ENCODE results near the gene DLG5. TPM values are rescaled to one million over a fixed set of nuclear protein-coding genes. Genes with fewer than 3 reads are reported as not detected.

DLG5 gene
- total and polyA plus RNA-seq, 2 donors (not counting 1 experiment from before 2014, with no cell fraction given), result 0.51 to 0.54 TPM

- ChIA-PET CTCF (no interaction called here), POLR2A (no interaction called here)
- Histone ChIP-seq H3K36me3 (replicated peaks in 1 of 2; ENCODE audit: control extremely low read depth in 1 of 2, control insufficient read depth in 1 of 2, extremely low read depth in 1 of 2, insufficient read depth in 2 of 2, low read length in 1 of 2) (no peaks in the 10 kb centered on the region), H3K4me3 (ENCODE audit: control extremely low read depth in 1 of 5, extremely low read depth in 1 of 5, insufficient read depth in 1 of 5, low read depth in 2 of 5, low read length in 4 of 5) (no peak overlapping the region), H4K20me1 (ENCODE audit: control insufficient read depth, insufficient read depth, low read length, poor library complexity, severe bottlenecking) (no peaks in the 10 kb centered on the region), H3K4me2 (replicated peaks; ENCODE audit: low read depth, low read length, poor library complexity, severe bottlenecking) (no peak overlapping the region), H3K9ac (ENCODE audit: low read length) (no peak overlapping the region), H3K79me2 (ENCODE audit: control insufficient read depth, insufficient read depth, low read length) (no peaks in the 10 kb centered on the region), H3K27ac (ENCODE audit: low read length in 2 of 2) (no peak overlapping the region), H2AFZ (ENCODE audit: insufficient read depth, low read depth, low read length, poor library complexity, severe bottlenecking) (no peak overlapping the region), H3K9me3 (ENCODE audit: control extremely low read depth in 1 of 3, control insufficient read depth in 2 of 3, insufficient read depth in 1 of 3, low read length in 2 of 3) (peaks cover 0 to 17% (median 2%) of the 10 kb centered on the region in 3 donors), H3K27me3 (replicated peaks in 1 of 4; ENCODE audit: control extremely low read depth in 1 of 4, control insufficient read depth in 3 of 4, insufficient read depth in 4 of 4, low read length in 3 of 4) (no peaks in the 10 kb centered on the region), H3K4me1 (ENCODE audit: control insufficient read depth in 2 of 2, insufficient read depth in 2 of 2, low read length in 2 of 2) (no peaks in the 10 kb centered on the region)
- H3K4me3 Mint-ChIP-seq, result no peak overlapping the region
- 40% methylated on average over 1 of the region's 2 CpGs for WGBS (ENCODE audit: insufficient coverage)
- peaks cover 35% of the 10 kb centered on the region for H3K27me3 Mint-ChIP-seq
- H3K4me1 Mint-ChIP-seq, result no peaks in the 10 kb centered on the region
- DNase-seq (no peak), ATAC-seq (ENCODE audit: low read depth) (no peak)
- H3K9me3 Mint-ChIP-seq (ENCODE audit: insufficient read depth), result peaks cover 4% of the 10 kb centered on the region
- no peak overlapping the region for H3K27ac Mint-ChIP-seq
- TF ChIP-seq CTCF (IDR thresholded peaks at IDR 0.05) (no peak), EZH2 (IDR thresholded peaks at IDR 0.05; ENCODE audit: borderline replicate concordance, insufficient read depth, low read depth, low read length, poor library complexity, severe bottlenecking) (no peak)
- intact Hi-C loops (cut with micrococcal nuclease), result no loop called here
These were observed 19.5 kb upstream of the DLG5 start for GRCh38 chr10:77946084-77946483.

GRCh38 chr10:77944519-77944918 is 18.0 kb upstream of the DLG5 start:
- intact Hi-C loops (cut with micrococcal nuclease), result no loop called here
- no peak overlapping the region for H3K27ac Mint-ChIP-seq
- TF ChIP-seq CTCF (IDR thresholded peaks at IDR 0.05) (no peak), EZH2 (IDR thresholded peaks at IDR 0.05; ENCODE audit: borderline replicate concordance, insufficient read depth, low read depth, low read length, poor library complexity, severe bottlenecking) (no peak)
- DNase-seq (no peak), ATAC-seq (ENCODE audit: low read depth) (no peak)
- H3K27me3 Mint-ChIP-seq, result peaks cover 26% of the 10 kb centered on the region
- H3K27me3 ChIP-seq (replicated peaks in 1 of 4; ENCODE audit: control extremely low read depth in 1 of 4, control insufficient read depth in 3 of 4, insufficient read depth in 4 of 4, low read length in 3 of 4), result no peaks in the 10 kb centered on the region
- H4K20me1 ChIP-seq (ENCODE audit: control insufficient read depth, insufficient read depth, low read length, poor library complexity, severe bottlenecking), result no peaks in the 10 kb centered on the region
- H3K9me3 Mint-ChIP-seq (ENCODE audit: insufficient read depth), result no peaks in the 10 kb centered on the region
- H2AFZ ChIP-seq (ENCODE audit: insufficient read depth, low read depth, low read length, poor library complexity, severe bottlenecking), result no peak overlapping the region
- no peak overlapping the region for H3K4me2 ChIP-seq (replicated peaks; ENCODE audit: low read depth, low read length, poor library complexity, severe bottlenecking)
- no peaks in the 10 kb centered on the region for H3K36me3 ChIP-seq (replicated peaks in 1 of 2; ENCODE audit: control extremely low read depth in 1 of 2, control insufficient read depth in 1 of 2, extremely low read depth in 1 of 2, insufficient read depth in 2 of 2, low read length in 1 of 2)
- H3K4me1 Mint-ChIP-seq, result no peaks in the 10 kb centered on the region
- peaks cover 0 to 6% (median 0%) of the 10 kb centered on the region in 3 donors for H3K9me3 ChIP-seq (ENCODE audit: control extremely low read depth in 1 of 3, control insufficient read depth in 2 of 3, insufficient read depth in 1 of 3, low read length in 2 of 3)
- no peak overlapping the region for H3K4me3 Mint-ChIP-seq
- no peaks in the 10 kb centered on the region for H3K79me2 ChIP-seq (ENCODE audit: control insufficient read depth, insufficient read depth, low read length)
- H3K4me3 ChIP-seq (ENCODE audit: control extremely low read depth in 1 of 5, extremely low read depth in 1 of 5, insufficient read depth in 1 of 5, low read depth in 2 of 5, low read length in 4 of 5), result no peak overlapping the region
- POLR2A ChIA-PET, result no interaction called here
- no peaks in the 10 kb centered on the region for H3K4me1 ChIP-seq (ENCODE audit: control insufficient read depth in 2 of 2, insufficient read depth in 2 of 2, low read length in 2 of 2)
- CTCF ChIA-PET, result interaction anchor here (0.6 to 0.7 kb wide), 2 partner anchors 1092 to 1251 kb away, joined by 3 read pairs; no protein-coding TSS in a partner anchor
- no peak overlapping the region for H3K9ac ChIP-seq (ENCODE audit: low read length)
- 8% methylated on average over 2 of the region's 4 CpGs for WGBS (ENCODE audit: insufficient coverage)
- no peak overlapping the region for H3K27ac ChIP-seq (ENCODE audit: low read length in 2 of 2)
